ENCODE measurements around the gene PRDM12. TPM values are rescaled to one million over a fixed set of nuclear protein-coding genes. Genes with fewer than 3 reads are reported as not detected.
"Not testable (repeated sequence)": the region's sequence is repeated elsewhere in the genome, so short reads cannot be mapped to it uniquely, and the experiment has no call there.

Gene PRDM12
- total RNA-seq, 2 experiments from 2014 or later = 0.14 TPM; not detected in 1

GRCh38 chr9:130680836-130681768, 16.7 kb downstream of the PRDM12 start:
- no peak for TF ChIP-seq CTCF (IDR thresholded peaks at IDR 0.05)
- DNase-seq = peak; percentile 71
- H3K27ac Mint-ChIP-seq = no peak overlapping the region
- peak; percentile 61 for ATAC-seq
- intact Hi-C loops (cut with micrococcal nuclease) = no loop called here
- H3K36me3 Mint-ChIP-seq (ENCODE audit: low read depth) = no peaks in the 10 kb centered on the region
- peaks cover 2% of the 10 kb centered on the region for H3K9me3 Mint-ChIP-seq
- peak overlapping the region; percentile 61 for H3K4me3 Mint-ChIP-seq
- H3K27me3 Mint-ChIP-seq = peaks cover 10% of the 10 kb centered on the region
- ChIA-PET CTCF (interaction anchor here (1.2 to 5.7 kb wide), 6 partner anchors 12 to 227 kb away, joined by 3 to 124 read pairs (median 24); partner anchors contain the start of gene EXOSC2), POLR2A (interaction anchor here (0.6 to 1.4 kb wide), 2 partner anchors 16 to 47 kb away, joined by 3 read pairs; partner anchors contain the start of gene PRDM12)
- peaks cover 7% of the 10 kb centered on the region for H3K4me1 Mint-ChIP-seq (ENCODE audit: low read depth)

GRCh38 chr9:130681769-130682420, 17.5 kb downstream of the PRDM12 start:
- H3K27ac Mint-ChIP-seq = no peak overlapping the region
- H3K36me3 Mint-ChIP-seq (ENCODE audit: low read depth) = no peaks in the 10 kb centered on the region

GRCh38 chr9:130682421-130683121, 18.2 kb downstream of the PRDM12 start:
- TF ChIP-seq CTCF (IDR thresholded peaks at IDR 0.05) = peak; percentile 95
- POLR2A ChIA-PET = interaction anchor here (0.8 to 1.9 kb wide), 5 partner anchors 11 to 70 kb away, joined by 3 to 7 read pairs (median 3); partner anchors contain the start of genes EXOSC2 and PRDM12
- ATAC-seq (peak; percentile 29), DNase-seq (peak; percentile 70)
- Mint-ChIP-seq H3K36me3 (ENCODE audit: low read depth) (no peaks in the 10 kb centered on the region), H3K4me1 (ENCODE audit: low read depth) (peaks cover 7% of the 10 kb centered on the region), H3K4me3 (peak overlapping the region; percentile 83), H3K9me3 (peaks cover 2% of the 10 kb centered on the region), H3K27ac (peak overlapping the region; percentile 79), H3K27me3 (peaks cover 12% of the 10 kb centered on the region)
- CTCF ChIA-PET = interaction anchor here (0.7 to 5.7 kb wide), 26 partner anchors 8 to 235 kb away, joined by 3 to 124 read pairs (median 4); partner anchors contain the start of genes EXOSC2 and PRDM12
- intact Hi-C loops (cut with micrococcal nuclease) = loop anchor here (2.0 kb wide), 1 partner anchor 222 kb away; no protein-coding TSS in a partner anchor

More at GRCh38 chr9:130681769-130682420, 17.5 kb downstream of the PRDM12 start:
- Mint-ChIP-seq H3K9me3 (peaks cover 2% of the 10 kb centered on the region), H3K4me1 (ENCODE audit: low read depth) (peaks cover 7% of the 10 kb centered on the region), H3K4me3 (peak overlapping the region; percentile 83), H3K27me3 (peaks cover 10% of the 10 kb centered on the region)
- intact Hi-C loops (cut with micrococcal nuclease) = loop anchor here (2.0 kb wide), 1 partner anchor 221 kb away; no protein-coding TSS in a partner anchor
- no peak for TF ChIP-seq CTCF (IDR thresholded peaks at IDR 0.05)
- peak; percentile 47 for DNase-seq
- CTCF ChIA-PET = interaction anchor here (0.7 to 5.7 kb wide), 21 partner anchors 9 to 228 kb away, joined by 3 to 124 read pairs (median 5); partner anchors contain the start of genes EXOSC2 and PRDM12
- ATAC-seq = peak; percentile 52
- POLR2A ChIA-PET = interaction anchor here (0.8 to 1.9 kb wide), 5 partner anchors 12 to 70 kb away, joined by 3 to 7 read pairs (median 3); partner anchors contain the start of genes EXOSC2 and PRDM12

DNA sequence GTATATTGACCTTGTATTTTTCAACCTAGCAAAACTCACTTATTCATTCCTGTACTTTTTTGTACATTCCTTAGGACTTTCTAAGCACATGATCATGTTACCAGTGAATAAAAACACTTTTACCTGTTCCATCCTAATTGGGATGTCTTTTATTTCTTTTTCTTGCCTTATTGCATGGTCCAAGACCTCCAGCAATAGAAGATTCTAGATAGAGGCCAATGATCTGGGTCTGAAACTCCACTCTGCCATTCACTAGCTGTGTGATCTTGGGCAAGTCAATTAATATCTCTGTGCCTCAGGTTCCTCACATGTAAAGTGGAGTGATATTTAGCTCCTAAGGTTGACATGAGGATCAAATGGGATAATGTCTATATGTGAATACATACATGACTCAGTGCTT, 20.7 kb downstream of the PRDM12 start:
- POLR2A ChIA-PET = no interaction called here
- no peak overlapping the region for H3K4me3 Mint-ChIP-seq
- H3K4me1 Mint-ChIP-seq (ENCODE audit: low read depth) = peaks cover 7% of the 10 kb centered on the region
- DNase-seq = no peak
- CTCF ChIA-PET = interaction anchor here (1.0 to 5.7 kb wide), 9 partner anchors 8 to 361 kb away, joined by 3 to 124 read pairs (median 5); partner anchors contain the start of gene EXOSC2
- ATAC-seq = no peak
- TF ChIP-seq CTCF (IDR thresholded peaks at IDR 0.05) = no peak
- H3K27ac Mint-ChIP-seq = no peak overlapping the region
- H3K36me3 Mint-ChIP-seq (ENCODE audit: low read depth) = no peaks in the 10 kb centered on the region
- peaks cover 2% of the 10 kb centered on the region for H3K9me3 Mint-ChIP-seq
- H3K27me3 Mint-ChIP-seq = peaks cover 11% of the 10 kb centered on the region
- intact Hi-C loops (cut with micrococcal nuclease) = no loop called here

DNA sequence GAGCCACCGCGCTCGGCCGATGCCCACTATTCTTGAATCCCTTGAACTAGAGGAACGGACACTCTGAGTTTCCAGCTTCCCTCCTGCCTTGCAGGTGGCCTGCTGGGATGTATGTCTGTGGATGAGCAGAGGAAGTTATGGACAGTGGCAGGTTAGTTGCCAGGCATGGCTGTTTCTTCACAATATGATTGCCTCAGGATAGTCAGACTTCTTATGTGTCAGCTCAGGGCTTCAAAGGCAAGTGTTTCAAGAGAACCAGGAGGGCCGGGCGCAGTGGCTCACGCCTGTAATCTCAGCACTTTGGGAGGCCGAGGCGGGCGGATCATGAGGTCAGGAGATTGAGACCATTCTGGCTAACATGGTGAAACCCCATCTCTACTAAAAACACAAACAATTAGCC, 21.6 kb downstream of the PRDM12 start:
- H3K27me3 Mint-ChIP-seq; H3K9me3 Mint-ChIP-seq; H3K4me3 Mint-ChIP-seq; intact Hi-C loops (cut with micrococcal nuclease); DNase-seq; H3K4me1 Mint-ChIP-seq (ENCODE audit: low read depth); H3K36me3 Mint-ChIP-seq (ENCODE audit: low read depth); ATAC-seq; H3K27ac Mint-ChIP-seq: not testable (repeated sequence)
- CTCF ChIA-PET = interaction anchor here (4.9 to 5.7 kb wide), 2 partner anchors 14 to 224 kb away, joined by 36 to 124 read pairs; no protein-coding TSS in a partner anchor
- POLR2A ChIA-PET = interaction anchor here (1.3 kb wide), 1 partner anchor 15 kb away, joined by 3 read pairs; no protein-coding TSS in a partner anchor

Measured in activated CD8-positive, alpha-beta T cell treated with anti-CD3 and anti-CD28 coated beads for 36 hours (primary cell).